HG02763 (cell line): ENCODE data around the gene CEP68.
"Not testable (repeated sequence)": the region's sequence is repeated elsewhere in the genome, so short reads cannot be mapped to it uniquely, and the experiment has no call there.

Experiments used
- ATAC-seq: cut with Tn5 transposase; IDR thresholded peaks from one replicate; pipeline ENCODE4 v1.9.1; 2021; ENCODE audit warnings: mild to moderate bottlenecking, moderate library complexity; ENCODE audit not compliant: unreplicated experiment

CEP68 gene

DNA sequence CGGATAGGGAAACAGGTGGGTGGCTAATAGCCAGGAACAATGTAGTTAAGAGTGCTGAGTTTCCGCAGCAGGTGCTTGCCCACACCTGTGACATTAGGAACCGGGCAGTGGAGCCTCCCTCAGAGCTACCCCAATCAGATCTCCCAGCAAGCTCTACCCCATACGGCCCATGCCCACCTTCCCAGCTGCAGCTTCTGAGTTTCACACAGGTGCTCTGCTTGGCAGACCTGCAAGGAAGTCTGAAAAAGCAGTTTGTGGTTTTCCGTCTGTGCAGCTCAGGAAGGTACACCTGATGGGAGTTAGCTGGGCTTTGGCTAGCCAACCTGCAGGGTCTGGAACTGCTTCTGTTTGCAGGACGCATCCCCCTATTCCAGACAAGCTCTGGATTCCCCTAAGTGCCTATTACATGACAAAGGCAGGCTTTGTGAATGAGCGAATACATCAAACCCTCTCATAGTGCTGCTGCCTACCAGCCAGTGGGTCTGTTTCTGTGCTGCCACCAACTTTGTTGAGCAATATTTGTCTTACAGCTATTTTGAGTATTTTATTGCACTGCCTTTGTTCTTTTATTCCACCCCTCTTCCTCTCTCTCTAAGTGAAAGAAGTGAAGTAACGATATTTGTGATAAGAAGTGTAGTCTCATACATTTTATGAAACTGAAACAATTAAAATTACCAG, 24.7 kb upstream of the CEP68 start:
- ATAC-seq: no peak

GRCh38 chr2:65032019-65032975, 23.9 kb upstream of the CEP68 start:
- ATAC-seq: no peak

DNA sequence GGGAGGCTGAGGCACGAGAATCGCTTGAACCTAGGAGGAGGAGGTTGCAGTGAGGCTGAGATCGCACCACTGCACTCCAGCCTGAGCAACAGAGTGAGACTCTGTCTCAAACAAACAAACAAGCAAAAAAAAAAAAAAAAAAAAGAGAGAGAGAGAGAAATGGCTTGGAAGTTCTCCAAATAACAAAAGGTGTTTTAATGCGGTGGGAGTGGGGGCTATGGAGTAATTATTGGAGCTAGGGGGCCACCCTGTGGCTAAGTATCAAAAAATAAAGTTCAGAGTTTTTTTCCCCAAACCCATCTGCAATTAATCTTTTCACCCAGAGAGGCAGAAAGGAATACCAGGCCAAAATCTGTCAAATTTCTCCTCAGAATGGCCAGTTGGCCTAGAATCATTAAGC, 23.0 kb upstream of the CEP68 start:
- ATAC-seq: no peak

DNA sequence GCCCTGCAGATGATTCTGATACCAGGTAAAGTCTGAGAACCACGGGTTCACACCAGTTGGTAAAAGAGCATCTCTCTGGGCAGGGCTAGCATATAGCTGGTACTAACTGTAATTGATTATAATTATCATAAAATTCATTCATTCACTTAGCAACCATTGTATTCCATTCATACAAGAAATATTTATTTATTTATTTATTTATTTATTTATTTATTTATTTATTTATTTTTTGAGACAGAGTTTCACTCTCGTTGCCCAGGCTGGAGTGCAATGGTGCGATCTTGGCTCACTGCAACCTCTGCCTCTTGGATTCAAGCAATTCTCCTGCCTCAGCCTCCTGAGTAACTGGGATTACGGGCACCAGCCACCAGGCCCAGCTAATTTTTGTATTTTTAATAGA, 22.5 kb upstream of the CEP68 start:
- not testable (repeated sequence) for ATAC-seq

- no peak for ATAC-seq
These were observed 20.8 kb upstream of the CEP68 start for GRCh38 chr2:65035351-65035943.

DNA sequence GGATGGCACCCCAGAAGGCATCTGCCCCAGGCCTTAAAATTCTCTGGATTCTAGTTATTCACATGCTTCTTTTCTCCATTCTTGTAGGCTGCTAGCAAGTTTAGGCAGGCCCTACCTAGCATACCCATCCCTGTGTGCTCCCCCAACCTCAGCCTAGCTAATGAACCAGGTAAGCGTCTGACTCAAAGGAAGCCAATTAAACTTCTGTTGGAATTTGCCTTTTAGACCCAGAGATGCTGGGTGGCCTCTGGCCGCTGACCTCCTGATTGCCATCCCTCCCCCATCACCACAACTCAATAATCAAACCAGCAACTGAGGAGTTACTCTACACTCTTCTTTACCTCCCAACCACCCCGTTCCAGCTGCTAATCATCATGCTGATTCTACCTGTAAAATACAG, 19.0 kb upstream of the CEP68 start:
- no peak for ATAC-seq

GRCh38 chr2:65039640-65040039, 16.6 kb upstream of the CEP68 start:
- ATAC-seq: no peak

- no peak for ATAC-seq
These were observed 15.6 kb upstream of the CEP68 start for GRCh38 chr2:65040400-65041261.

DNA sequence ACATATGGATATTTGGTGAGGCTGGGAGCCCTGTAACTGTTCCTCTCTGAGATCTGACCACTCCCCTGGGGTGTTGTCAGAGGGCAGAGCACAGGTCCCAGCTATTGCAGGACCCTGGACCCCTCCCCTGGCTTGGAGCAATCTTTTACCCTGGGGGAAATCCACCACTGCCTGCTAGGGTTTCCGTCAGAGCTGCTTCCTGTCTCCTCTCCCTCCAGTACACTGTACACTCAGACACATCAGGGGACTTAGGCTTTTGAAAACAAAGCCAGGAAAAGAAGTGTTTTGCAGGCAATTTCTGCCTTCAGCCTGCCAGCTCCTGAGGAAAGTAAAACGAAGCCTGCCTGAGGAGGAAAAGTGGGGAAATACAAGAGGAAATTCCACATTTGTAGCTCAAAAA, 13.2 kb upstream of the CEP68 start:
- no peak for ATAC-seq

- no peak for ATAC-seq
These were observed 12.0 kb upstream of the CEP68 start for GRCh38 chr2:65044097-65044735.

DNA sequence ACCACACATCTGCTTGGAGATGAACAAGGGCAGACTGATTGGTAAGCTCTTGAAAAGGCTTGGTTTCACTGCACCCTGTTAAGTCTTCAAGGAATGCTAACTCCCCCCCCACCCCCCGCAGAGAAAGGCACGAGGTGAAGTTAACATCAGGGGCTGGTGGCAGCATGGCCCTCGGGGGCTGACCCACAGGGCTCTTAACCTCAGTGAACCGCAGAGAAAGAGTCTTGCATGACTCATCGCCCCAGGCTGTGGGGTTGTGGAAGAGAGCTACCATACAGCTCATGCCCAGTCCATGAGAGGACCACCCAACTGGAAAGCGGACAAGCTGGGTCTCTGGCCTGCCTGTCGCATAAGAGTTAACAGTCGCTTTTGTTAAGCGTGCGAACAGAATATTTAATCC, 10.6 kb upstream of the CEP68 start:
- ATAC-seq: no peak

- no peak for ATAC-seq
These were observed 9.4 kb upstream of the CEP68 start for GRCh38 chr2:65046633-65047407.

- no peak for ATAC-seq
These were observed 7.1 kb upstream of the CEP68 start for GRCh38 chr2:65049010-65049639.

- no peak for ATAC-seq
These were observed 5.3 kb upstream of the CEP68 start for GRCh38 chr2:65050931-65051330.

DNA sequence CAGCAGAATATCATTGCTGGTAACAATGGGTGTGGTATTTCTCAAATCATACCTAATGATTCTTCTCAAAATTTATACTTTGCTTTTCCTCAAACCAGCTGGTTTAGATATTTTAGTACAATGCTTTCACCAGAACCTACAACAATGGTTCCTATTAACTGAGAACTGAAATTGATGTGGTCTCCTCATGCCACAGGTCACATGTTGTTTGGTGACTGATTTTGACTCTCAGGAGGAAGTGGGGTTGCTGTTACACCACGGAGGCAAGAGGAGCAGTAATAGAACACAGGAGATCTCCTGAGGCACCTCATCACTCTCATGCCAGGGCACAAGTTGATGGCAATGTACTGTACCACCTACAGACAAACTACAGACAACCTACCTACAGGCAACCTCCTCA, 3.0 kb upstream of the CEP68 start:
- peak; percentile 43 for ATAC-seq

DNA sequence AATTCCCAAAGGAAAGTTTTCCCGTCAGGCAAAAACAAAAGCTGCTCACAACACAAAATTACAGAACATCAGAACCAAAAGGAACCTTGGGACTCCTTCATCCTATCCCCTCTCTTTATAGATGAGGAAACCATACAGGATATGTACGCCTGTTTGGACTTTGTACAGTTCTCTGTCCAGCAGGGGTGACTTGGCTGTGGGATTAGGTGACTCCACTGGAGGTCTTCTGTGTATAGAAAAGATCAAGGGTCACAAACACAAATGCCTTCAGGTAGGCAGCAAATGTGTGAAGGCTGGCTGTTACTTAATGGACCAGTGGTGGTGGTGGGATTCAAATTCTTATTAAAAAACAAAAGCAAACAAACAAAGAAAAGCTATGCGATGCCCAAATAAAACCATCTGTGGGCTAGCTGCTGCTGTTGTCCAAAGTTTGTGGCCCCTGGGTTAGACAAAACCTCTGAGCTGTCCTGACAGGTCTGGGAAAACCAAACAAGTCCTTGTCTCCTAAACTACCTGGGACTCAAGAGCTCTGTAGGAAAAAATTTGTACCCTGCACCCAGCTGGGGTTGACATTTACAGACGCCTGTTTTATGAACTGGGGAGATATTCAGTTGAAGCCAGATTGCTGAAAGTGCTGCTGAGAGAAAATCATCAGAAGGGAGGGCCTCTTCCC, 1.3 kb upstream of the CEP68 start:
- ATAC-seq: no peak

DNA sequence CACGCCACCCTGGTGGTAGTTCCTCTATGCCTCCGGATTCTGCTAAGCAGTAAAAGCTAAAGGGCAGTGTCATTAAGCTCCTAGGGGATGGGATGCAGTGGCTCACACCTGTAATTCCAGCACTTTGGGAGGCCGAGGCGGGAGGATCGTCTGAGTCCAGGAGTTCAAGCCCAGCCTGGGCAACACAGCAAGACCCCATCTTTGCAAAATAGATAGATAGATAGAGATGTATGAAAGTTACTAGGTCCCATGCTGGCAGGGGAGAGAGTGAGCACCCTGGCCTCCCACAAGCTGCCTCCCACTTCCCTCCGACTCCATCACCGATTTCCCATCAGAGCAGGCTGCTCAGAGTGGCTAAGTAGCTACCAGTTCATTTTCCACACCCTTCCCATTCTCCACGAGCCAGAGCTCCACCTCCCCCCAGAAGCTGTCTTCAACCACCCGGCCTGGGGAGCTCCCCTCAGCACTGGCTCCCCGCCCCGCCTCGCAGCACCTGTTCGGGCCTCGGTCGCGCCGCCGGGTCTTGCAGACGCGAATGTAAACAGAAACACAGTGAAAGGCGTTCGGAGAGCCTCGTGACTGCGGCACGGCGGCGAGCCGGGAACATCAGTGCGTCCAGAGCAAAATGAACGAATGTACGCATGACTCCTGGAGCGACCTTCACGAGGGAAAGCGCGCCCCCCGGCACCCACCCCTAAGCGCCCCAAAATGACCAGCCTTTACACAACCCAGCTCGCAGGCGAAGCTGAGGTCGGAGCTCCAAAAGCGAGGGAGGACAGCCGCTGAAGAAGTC, 598 bp upstream of the CEP68 start:
- peak; percentile 28 for ATAC-seq

DNA sequence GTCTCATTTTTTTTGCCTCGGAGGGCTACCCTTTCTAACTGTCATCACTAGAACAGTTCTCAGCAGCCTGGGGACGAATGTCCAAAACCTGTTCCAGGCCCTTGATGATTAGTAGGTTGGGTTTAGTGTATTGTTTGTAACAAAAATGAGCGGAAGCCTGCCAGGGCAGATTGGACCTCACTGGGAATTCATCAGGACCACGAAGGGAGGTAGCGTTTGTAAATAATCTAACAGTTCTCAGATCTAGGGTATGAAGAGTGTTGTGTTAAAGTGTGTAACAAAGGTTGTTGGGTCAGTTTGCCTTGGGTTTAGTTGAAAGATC, 799 bp downstream of the CEP68 start:
- no peak for ATAC-seq
